ENCODE measurements around the gene TCFL5.

GRCh38 chr20:62880935-62881661 lies 19.5 kb upstream of the TCFL5 start:
- TF ChIP-seq POLR2A (IDR thresholded peaks at IDR 0.05; ENCODE audit: low read length) (no peak), GATA1 (IDR thresholded peaks at IDR 0.05; ENCODE audit: low read depth, low read length) (no peak)

All from erythroblast (primary cell).